Body of pancreas (tissue), 4 donors: Measurements from ENCODE around the gene INHA.

Experiments used
- CTCF ChIP-seq, 7 experiments: fragments of 450-650 bp in 4 of 7; fragments of 200-600 bp in 3 of 7; sonication (generic) in 3 of 7; IDR thresholded peaks; one replicate each; pipeline ENCODE4 v1.5.1; 2016 to 2019; ENCODE audit warnings: antibody characterized with exemption in 7 of 7
- POLR2A ChIP-seq, 3 donors: fragments of 450-650 bp; IDR thresholded peaks; one replicate each; pipeline ENCODE4 v1.6.1; 2016; ENCODE audit warnings: antibody characterized with exemption in 3 of 3, mild to moderate bottlenecking in 2 of 3

- no peak for TF ChIP-seq POLR2A (IDR thresholded peaks at IDR 0.05)
- TF ChIP-seq CTCF (IDR thresholded peaks at IDR 0.05), result no peak
Measured at GRCh38 chr2:219595256-219595655, 23.1 kb downstream of the INHA start.
